ENCODE results near the gene SS18L1.

Gene SS18L1

DNA sequence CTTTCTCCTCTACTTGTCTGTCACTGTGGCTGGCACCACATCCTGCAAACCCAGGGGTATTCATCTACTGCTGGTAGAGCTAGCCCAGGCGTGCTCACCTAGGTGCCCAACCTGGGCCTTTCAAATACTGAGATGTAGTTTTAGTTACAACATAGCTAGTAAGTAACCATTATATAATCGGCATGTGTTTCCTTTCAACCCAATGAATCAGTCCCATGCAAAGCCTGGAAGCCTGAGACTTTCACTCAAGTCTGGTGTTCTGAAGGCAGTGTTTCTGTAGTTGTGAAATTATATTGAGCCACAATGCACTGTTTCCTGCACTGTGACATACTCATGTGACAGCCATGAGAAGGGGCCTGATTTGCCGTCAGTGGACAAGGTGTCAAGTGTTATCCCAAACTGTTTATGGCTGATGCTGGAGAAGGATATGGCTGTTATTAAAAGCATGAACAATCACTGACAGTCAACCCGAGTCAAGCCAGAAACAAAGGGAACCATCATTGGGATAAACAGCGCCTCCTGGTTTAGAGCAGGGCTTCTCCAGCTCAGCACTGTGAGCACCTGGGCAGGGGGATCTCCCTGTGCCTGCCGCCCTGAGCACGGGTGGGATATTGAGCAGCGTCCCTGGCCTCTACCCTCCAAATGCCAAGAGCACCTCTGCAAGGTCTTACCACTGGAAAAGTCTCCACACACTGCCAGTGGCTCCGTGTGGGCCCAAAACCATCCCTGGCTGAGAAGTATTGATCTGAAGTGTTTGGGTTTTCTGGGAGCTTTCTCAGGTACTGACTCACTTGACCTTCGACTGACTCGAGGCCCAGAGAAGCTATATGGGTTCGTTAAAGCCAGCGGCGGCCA lies 1.9 kb upstream of the SS18L1 start:
- H3K27ac ChIP-seq (replicated peaks): peak overlapping the region; percentile 93
- DNase-seq (ENCODE audit: low read depth in 1 of 2, low spot score in 1 of 2): peak; percentile 55 to 68
- H3K27me3 ChIP-seq (ENCODE audit: insufficient read depth, poor library complexity, severe bottlenecking): no peaks in the 10 kb centered on the region
- TF ChIP-seq POLR2AphosphoS5 (IDR thresholded peaks at IDR 0.05; ENCODE audit: low read depth) (no peak; the same call in 1 of the 2 replicates), SPI1 (IDR thresholded peaks at IDR 0.05; ENCODE audit: borderline replicate concordance, low read depth) (no peak), GABPA (IDR thresholded peaks at IDR 0.05; ENCODE audit: low read depth) (no peak)
- TF ChIP-seq, protein P1, sequence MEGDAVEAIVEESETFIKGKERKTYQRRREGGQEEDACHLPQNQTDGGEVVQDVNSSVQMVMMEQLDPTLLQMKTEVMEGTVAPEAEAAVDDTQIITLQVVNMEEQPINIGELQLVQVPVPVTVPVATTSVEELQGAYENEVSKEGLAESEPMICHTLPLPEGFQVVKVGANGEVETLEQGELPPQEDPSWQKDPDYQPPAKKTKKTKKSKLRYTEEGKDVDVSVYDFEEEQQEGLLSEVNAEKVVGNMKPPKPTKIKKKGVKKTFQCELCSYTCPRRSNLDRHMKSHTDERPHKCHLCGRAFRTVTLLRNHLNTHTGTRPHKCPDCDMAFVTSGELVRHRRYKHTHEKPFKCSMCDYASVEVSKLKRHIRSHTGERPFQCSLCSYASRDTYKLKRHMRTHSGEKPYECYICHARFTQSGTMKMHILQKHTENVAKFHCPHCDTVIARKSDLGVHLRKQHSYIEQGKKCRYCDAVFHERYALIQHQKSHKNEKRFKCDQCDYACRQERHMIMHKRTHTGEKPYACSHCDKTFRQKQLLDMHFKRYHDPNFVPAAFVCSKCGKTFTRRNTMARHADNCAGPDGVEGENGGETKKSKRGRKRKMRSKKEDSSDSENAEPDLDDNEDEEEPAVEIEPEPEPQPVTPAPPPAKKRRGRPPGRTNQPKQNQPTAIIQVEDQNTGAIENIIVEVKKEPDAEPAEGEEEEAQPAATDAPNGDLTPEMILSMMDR (IDR thresholded peaks at IDR 0.05; ENCODE audit: insufficient read depth, low read length): peak; percentile 24
- TF ChIP-seq, protein P2, sequence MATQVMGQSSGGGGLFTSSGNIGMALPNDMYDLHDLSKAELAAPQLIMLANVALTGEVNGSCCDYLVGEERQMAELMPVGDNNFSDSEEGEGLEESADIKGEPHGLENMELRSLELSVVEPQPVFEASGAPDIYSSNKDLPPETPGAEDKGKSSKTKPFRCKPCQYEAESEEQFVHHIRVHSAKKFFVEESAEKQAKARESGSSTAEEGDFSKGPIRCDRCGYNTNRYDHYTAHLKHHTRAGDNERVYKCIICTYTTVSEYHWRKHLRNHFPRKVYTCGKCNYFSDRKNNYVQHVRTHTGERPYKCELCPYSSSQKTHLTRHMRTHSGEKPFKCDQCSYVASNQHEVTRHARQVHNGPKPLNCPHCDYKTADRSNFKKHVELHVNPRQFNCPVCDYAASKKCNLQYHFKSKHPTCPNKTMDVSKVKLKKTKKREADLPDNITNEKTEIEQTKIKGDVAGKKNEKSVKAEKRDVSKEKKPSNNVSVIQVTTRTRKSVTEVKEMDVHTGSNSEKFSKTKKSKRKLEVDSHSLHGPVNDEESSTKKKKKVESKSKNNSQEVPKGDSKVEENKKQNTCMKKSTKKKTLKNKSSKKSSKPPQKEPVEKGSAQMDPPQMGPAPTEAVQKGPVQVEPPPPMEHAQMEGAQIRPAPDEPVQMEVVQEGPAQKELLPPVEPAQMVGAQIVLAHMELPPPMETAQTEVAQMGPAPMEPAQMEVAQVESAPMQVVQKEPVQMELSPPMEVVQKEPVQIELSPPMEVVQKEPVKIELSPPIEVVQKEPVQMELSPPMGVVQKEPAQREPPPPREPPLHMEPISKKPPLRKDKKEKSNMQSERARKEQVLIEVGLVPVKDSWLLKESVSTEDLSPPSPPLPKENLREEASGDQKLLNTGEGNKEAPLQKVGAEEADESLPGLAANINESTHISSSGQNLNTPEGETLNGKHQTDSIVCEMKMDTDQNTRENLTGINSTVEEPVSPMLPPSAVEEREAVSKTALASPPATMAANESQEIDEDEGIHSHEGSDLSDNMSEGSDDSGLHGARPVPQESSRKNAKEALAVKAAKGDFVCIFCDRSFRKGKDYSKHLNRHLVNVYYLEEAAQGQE (IDR thresholded peaks at IDR 0.05; ENCODE audit: insufficient replicate concordance, low read depth): no peak
- peak overlapping the region; percentile 68 for H3K4me3 ChIP-seq (replicated peaks; ENCODE audit: insufficient read depth, low read length)

DNA sequence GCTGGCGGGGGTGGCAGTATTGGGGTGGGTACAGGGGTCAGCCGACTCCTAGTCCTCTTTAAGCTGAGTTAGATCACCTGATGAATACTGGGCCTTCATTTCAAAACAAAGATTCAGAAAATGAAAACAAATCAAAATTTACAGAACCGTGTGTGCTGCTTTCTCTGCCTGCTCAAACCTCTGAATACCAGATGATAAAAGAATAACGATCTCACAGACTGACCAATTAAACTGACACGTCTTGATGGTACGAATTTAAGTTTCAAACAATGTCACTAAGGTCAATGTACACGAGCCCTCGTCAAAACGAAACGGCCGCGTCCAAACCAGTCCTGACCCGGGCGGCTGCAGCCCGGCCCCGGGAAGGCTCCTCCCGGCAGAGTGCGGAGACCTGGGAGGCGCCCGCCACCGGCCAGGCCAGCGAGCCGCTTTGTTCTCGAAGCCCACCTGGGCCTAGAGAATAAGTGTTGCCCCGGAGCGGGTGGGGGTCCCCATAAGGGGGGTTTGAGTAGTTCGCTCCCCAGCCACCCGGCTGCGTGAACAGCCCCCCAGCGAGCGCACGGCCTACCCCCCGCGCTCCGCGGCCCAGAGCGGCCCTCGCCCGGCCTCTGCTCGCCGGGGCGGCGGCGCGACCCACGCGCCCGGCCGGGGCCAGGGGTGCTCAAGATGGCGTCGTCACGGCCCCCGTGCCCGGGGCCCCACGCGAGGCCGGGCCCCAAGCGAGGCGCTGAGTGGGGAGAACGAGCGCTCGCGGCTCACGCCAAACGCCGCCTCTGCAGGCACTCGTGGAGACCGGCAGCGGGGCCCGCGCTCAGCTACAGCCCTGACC lies 1.1 kb upstream of the SS18L1 start:
- no peak for DNase-seq (ENCODE audit: low read depth in 1 of 2, low spot score in 1 of 2)
- Histone ChIP-seq H3K4me3 (replicated peaks; ENCODE audit: insufficient read depth, low read length) (peak overlapping the region; percentile 68), H3K27me3 (ENCODE audit: insufficient read depth, poor library complexity, severe bottlenecking) (no peaks in the 10 kb centered on the region), H3K27ac (replicated peaks) (peak overlapping the region; percentile 93)
- TF ChIP-seq GABPA (IDR thresholded peaks at IDR 0.05; ENCODE audit: low read depth): no peak
- no peak for TF ChIP-seq POLR2AphosphoS5 (IDR thresholded peaks at IDR 0.05; ENCODE audit: low read depth)
- TF ChIP-seq, protein P2 (IDR thresholded peaks at IDR 0.05; ENCODE audit: insufficient replicate concordance, low read depth): no peak
- no peak for TF ChIP-seq SPI1 (IDR thresholded peaks at IDR 0.05; ENCODE audit: borderline replicate concordance, low read depth)
- TF ChIP-seq, protein P1 (IDR thresholded peaks at IDR 0.05; ENCODE audit: insufficient read depth, low read length): no peak

DNA sequence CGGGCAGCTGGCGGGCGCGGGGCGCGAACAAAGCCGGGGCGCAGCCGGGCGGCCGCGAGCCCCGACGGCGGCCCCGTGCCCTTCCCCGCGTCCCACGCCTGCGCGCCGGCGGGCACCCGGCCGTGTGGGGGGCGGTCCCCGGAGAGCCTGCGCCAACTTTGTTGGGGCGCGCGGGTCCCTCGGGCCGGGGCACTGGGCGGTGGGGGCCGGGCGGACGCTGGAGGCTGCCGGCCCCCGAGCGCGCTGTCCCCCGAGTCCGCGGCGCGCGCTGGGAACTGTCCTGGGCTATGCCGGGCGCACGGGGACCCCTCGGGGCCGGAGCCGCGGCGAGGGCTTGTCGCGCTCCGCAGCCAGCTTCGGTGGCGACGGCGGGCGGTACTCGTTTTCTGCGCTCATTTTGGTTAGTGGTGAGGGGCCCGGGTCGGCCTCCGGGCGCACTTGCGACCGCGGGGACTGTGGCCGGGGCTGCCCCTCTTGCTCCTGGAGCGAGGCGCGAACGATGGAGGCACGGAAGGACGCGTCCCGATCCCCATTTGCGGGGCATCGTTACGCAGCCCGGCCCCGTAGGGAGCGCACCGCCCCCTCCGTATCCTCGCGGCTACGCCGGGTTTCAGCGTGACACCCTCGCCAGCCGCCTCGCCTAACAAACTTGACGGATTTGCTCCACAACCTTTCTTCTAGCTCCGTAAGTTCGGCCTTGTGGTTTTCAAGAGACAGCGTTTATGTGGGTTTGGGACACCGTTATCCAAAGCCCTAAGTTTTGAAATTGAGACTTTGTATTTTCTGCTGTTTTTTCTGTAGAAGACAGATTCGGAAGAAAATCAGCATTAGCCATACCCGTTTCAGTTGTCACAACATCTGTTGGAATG lies 622 bp downstream of the SS18L1 start:
- peak overlapping the region; percentile 56 for H3K27ac ChIP-seq (replicated peaks)

More for the DNA sequence above, 622 bp downstream of the SS18L1 start:
- DNase-seq (ENCODE audit: low read depth in 1 of 2, low spot score in 1 of 2): peak in 1 of 2 experiments; percentile 68
- Histone ChIP-seq H3K27me3 (ENCODE audit: insufficient read depth, poor library complexity, severe bottlenecking) (no peaks in the 10 kb centered on the region), H3K4me3 (replicated peaks; ENCODE audit: insufficient read depth, low read length) (peak overlapping the region; percentile 81)
- no peak for TF ChIP-seq GABPA (IDR thresholded peaks at IDR 0.05; ENCODE audit: low read depth)
- TF ChIP-seq, protein P2 (IDR thresholded peaks at IDR 0.05; ENCODE audit: insufficient replicate concordance, low read depth): no peak
- TF ChIP-seq POLR2AphosphoS5 (IDR thresholded peaks at IDR 0.05; ENCODE audit: low read depth): 0 out of 2 replicates have a peak, but pooled peaks have one; percentile 15
